ENCODE results near the gene FAM174C.
A peak's percentile ranks its signal among the peaks of the same experiment; 100 is the strongest.

FAM174C gene

DNA sequence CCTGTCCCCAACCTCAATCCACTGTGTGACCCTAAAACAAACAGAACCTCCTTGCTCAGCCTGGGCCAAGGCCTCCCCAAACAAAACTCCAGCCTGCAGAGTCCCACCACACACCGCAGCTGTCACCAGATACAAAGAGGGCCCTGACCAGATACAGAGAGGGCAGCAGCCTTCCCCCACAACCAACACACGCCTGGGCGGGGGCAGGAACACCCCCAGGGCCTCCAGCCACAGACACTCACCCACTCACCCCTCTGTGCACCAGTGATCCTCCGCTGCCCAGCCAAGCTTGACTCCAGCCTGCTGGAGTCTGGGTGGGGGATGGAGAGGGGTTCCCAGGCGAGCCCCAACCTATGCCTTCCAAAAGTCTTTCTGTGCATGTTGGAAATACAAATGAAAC is 12.1 kb upstream of the FAM174C start:
- DNase-seq = no peak

DNA sequence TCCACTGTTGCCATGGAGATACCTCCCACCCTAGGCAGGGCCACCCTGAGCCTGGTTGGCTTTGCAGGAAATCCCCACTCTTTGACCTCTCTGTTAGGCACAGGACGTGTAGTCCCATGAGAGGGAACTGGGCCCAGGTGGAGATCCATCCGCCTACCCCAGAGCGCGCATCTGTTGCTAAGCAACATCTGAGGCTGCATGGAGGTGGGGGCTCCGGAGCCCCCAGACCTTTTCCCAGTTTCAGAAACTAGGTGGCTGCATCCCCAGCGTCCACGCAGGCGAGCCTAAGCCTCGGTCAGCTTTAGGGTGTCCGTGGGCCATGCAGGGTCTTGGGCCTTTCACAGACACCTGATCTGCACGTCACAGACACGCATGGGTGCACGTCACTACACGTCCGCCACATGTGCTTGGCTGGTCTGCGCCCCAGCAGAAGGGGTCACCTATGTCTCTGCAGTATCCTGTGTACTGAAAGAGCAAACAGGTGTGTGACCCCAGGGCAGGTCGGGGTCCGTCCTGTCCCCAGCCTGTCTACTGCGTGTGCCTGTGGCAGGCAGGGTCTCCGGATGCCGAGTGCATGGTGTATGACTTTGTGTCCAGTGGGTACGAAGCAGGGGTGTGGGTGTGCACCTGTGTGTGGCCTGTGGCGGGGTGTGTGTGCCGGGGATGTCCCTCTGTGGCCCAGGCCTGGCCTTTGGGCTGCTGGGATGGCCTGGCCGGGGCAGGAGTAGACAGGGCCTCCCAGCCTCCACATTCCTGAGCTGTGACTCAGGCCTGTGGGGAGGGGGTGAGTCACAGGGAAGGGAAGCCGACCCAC is 10.3 kb upstream of the FAM174C start:
- DNase-seq = no peak

DNA sequence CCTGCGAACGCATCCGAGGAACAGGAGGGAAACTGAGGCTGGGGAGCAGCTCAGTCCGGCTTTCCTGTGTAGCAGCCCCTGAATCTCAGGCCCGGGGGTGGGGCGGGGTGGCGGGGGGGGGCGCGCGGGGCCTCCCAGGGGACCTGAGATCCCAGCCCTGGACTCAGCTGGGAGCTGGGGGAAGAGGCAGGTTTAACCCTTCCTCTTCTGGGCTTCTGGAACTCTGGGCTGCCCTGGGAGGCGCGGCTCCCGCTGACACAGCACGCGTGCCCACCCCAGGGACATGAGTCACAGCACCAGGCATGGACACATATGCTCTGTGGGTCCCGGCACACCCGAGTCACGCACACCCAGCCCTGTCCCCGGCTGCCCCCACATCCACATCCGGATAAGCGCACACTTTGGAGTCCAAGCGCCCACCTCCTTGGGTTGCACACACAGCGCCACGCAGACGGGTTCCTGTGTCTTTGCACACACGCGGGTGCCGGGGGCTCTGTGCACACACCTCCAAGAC is 9.7 kb upstream of the FAM174C start:
- peak; percentile 43 for DNase-seq

DNA sequence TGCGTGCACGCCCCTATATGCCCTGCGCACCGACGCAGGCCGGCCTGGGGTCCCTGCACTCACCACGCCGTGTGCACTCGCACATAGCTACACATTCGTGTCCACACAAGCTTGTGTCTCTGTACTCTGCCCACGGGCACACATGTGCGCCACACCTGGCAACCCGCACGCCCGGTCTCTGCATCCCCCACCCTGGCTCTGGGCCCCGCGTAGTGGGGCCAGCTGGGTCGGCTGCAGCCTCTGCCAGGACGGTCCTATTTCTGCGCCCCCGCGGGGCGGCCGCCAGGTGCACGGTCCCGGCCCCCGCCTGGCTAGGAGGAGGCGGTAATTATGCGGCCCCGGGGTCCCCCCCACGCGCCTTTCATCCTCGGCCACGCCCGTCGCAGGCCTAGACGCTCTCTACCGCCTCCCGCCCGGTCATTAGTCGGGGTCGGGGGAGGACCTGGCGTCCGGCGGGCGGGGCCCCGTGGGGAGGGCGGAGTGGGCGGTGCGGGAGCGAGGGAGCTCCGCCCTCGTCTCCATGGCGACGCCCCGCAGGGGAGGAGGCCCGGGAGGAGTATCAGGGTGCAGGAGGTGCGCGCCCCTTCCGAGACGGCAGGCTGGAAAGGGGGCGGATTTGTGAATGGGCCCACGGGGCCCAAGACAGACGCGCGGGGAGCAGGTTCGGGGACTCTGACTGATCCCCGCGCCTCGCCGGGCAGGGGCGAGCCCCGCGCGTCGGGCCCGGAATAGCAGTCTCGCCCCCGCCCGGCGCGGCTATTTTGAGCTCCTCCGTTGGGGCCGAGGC is 9.0 kb upstream of the FAM174C start:
- DNase-seq = peak; percentile 82

DNA sequence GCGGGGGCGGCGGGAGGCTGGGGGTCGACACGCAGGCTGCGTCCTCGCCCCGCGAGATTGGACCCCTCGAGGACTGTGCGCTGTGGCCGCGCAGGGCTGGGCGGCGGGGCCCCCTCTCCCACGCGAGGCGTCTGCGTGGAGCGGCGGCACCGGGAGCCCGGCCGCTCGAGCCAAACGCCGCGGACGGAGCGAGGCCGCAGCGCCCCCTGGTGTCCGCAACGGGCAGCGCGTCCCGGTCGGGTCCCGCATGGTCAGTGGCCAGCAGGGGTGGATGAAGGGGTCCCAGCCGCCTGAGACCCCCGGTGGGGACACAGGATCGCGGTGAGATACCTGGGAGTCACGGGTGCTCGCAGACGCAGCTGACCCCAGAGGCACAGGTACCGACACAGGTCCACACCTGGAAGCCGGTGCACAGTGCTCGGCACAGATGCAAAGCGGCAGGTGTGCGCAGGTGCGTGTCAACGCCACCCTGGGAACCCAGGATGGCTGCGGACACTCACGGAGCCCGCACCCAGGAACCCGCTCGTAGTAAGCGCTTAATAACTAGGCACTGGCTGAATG is 8.3 kb upstream of the FAM174C start:
- peak; percentile 52 for DNase-seq

DNA sequence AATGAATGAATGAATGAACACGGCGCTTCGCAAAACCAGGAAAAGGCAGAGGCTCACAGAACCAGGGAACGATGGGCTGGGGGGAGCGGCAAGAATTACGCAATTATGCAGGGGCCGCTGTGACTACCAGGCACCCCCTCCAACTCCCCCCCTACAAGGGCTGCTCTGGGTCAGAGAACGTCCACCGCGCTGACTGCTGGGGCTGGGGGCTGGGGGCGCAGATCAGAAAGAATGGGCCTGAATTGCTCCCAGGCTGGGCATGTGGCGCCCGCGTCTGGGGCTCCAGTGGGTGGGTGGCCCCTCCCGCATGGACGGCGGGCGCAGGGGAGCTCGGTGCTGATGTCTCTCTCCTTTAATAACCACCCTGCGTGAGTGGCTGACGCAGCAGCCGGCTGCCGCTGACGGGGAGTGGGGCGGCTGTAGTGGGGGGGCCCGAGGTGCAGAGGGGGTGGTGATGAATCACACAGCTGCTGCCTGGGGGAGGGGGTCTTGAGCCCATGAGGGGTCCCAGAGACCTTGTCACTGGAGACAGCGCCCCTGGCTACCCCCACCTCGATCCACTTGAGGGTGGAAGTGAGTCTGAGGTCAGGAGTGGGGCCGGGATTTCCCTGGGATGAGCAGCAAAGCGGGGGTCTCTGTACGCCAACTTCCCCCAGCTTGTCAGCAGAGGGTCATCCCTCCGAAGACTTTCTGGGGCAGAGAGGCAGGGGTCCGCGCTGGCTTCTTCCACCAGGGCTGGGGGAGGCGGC is 7.7 kb upstream of the FAM174C start:
- DNase-seq = no peak

DNA sequence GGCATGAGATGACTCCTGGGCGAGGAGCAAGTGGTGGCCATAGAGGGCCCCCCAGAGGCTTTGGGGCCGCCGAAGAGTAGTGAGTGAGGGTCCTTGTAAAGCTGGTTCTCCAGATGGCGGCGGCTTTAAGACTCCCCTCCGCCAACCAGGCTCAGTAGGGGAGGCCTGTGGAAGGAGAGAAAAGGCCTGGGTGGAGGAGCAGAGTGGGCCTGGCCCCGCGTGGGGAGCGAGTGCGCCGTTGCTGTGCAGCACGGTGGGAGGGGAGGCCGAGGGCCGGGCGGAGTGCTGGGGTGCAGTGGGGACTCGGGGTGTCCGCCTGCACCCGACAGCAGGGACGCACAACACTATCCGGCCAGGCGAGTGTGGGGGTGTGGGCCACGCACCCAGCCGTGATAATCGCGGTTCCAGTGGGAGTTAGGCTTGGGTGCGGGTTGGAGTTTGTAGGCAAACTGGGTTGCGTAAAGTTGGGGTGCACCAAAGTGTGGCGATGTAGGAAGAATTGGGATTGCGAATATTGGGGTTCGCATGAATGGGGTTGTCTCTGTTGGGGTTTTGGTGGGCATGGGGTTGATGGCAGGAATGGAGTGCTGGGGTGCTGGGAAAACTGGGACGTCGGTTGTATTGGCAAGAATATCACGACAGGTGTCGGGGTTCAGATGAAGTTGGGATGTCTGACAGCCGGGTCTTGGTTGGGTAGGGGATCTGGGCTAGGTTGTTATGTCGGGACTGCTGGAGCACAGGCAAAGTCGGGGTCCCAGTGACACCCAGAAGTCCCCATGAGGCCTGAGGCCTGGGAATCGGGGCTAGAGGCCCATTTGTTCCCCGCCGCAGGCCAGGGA is 6.9 kb upstream of the FAM174C start:
- DNase-seq = no peak

DNA sequence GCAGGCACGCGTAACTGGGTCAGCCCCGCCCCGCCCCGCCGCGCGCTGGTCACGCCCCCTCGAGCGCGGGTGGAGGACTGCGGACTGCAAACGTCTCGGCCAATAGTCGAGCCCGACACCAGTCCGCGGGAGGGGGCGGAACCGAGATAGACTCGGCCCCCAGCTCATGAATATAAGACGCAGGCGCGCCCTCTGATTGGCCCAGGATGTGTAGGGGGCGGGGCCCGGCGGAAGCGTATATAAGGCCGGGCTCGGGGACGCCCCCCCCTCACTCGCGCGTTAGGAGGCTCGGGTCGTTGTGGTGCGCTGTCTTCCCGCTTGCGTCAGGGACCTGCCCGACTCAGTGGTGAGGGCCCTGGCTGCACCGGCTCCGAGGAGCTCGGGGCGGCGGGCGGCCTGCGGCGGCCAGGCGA is 6.3 kb upstream of the FAM174C start, which contains the start of gene CIRBP:
CIRBP (plus strand) TSS at position 268 of the 413 bp plus-strand sequence. CDS start 1,602 bp downstream, outside the sequence.
- DNase-seq = peak; percentile 100

DNA sequence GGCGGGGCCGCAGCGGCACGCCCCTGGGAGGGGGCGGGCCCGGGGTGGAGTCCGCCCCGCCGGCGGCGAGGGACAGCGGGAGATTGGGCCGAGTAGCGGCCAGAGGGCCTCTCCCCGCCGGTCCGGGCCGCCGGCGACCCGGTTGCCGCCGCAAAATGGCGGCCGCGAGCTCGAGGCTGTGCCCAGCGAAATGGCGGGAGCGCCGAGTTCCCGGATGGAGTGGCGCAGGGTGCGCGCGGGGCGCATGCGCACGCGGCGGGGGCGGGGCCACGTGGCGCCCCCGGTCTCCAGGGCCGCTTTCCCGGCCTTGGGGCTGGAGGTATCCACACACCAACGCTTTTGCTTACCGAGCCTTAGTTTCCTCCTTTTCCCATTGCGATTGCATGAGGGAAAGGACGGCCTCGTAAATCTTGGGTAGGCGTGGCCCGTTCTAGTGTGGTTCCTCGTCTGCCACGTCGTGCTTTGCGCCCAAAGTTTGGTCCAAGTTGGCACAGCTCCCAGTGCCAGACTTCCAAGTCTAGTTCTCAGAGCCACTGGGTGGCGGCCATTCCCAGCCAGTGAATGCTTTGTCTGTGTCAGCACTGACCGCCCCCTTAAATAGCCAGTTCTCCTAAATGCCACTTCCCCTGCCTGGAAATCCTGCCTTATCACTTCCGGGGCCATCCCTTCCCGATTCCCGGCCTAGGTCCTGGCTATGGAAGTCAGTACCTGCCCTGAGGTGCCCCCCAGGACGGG is 5.7 kb upstream of the FAM174C start:
- DNase-seq = peak; percentile 86

DNA sequence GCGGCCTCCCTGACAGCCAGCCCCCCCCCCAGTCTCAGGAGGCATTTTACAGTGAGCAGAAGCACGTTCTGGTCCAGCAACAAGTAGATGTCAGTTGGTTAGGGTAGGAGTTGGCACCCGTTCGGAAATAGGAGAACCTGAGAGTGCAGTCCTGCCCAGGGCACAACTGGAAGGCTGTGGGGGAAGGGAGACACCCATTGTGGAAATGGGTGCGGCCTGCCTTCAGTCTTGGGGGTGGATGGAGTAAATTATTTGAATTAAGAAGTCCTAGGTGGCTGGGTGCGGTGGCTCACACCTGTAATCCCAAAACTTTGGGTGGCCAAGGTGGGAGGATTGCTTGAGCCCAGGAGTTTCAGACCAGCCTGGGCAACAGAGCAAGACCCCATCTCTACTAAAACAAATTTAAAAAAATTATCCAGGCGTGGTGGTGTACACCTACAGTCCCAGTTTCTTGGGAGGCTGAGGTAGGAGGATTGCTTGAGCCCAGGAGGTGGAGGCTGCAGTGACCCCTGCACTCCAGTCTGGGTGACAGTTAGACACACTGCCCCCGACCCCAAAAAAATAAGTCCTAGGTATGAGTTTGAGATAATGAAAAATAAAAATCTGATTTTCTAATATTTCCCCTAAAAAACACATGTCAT is 5.0 kb upstream of the FAM174C start:
- no peak for DNase-seq

DNA sequence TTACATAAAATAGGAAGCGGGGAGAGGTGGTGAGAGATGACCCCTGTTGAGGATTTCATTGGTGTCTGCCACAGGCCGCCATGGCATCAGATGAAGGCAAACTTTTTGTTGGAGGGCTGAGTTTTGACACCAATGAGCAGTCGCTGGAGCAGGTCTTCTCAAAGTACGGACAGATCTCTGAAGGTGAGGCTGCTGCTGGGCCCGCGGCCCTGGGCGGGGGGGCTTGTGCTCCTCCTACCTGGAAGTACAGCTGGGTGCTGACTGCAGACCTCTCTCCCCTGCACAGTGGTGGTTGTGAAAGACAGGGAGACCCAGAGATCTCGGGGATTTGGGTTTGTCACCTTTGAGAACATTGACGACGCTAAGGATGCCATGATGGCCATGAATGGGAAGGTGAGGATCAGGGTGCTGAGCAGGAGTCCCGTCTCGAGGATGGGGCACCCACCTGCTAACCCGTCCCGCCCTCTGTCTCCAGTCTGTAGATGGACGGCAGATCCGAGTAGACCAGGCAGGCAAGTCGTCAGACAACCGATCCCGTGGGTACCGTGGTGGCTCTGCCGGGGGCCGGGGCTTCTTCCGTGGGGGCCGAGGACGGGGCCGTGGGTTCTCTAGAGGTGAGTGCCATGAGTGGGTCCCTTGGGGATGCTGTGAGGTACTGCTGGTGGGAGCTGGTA is 4.3 kb upstream of the FAM174C start:
- DNase-seq = no peak

DNA sequence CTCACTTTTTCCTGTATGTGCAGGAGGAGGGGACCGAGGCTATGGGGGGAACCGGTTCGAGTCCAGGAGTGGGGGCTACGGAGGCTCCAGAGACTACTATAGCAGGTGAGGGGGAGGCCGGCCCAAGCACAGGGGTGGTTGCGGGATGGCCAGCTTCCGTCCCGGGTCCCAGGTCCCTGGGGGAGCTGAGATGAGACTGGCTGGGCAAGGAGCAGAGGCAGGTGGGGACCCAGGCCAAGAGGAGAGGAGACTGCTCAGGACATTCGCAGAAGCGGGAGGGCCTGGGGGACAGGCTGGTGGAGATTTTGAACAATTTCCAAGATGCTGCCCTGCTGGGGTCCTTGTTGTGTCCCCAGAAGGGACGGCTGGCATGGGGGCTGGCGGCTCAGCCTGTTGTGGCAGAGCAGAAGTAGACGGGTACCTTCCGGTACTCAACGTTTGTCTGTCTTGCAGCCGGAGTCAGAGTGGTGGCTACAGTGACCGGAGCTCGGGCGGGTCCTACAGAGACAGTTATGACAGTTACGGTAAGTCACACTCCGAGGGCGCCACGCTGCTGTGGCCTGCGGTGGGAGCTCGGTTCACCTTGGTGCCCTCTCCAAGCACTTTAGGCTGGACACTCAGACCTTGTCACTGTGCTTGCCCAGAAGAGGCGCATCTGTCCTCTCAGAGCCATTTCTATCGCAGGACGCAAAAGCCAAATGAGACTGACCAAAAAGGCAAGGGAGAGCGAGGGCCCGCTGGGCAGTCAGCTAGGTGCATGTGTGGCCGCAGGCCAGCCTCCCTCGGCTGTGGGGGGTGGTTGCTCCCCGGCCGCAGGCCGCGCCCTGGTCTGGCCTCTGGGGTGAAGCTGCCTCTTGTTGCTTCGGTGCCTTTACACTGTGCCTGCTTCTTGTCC is 3.6 kb upstream of the FAM174C start:
- DNase-seq = no peak

DNA sequence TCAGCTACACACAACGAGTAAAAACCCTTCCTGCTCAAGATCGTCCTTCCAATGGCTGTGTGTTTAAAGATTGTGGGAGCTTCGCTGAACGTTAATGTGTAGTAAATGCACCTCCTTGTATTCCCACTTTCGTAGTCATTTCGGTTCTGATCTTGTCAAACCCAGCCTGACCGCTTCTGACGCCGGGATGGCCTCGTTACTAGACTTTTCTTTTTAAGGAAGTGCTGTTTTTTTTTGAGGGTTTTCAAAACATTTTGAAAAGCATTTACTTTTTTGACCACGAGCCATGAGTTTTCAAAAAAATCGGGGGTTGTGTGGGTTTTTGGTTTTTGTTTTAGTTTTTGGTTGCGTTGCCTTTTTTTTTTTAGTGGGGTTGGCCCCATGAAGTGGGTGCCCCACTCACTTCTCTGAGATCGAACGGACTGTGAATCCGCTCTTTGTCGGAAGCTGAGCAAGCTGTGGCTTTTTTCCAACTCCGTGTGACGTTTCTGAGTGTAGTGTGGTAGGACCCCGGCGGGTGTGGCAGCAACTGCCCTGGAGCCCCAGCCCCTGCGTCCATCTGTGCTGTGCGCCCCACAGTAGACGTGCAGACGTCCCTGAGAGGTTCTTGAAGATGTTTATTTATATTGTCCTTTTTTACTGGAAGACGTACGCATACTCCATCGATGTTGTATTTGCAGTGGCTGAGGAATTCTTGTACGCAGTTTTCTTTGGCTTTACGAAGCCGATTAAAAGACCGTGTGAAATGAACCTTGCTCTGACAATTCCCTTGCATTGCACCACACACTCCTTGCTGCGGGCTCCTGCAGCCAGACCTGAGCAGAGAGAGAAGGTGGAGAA is 2.7 kb upstream of the FAM174C start:
- no peak for DNase-seq

DNA sequence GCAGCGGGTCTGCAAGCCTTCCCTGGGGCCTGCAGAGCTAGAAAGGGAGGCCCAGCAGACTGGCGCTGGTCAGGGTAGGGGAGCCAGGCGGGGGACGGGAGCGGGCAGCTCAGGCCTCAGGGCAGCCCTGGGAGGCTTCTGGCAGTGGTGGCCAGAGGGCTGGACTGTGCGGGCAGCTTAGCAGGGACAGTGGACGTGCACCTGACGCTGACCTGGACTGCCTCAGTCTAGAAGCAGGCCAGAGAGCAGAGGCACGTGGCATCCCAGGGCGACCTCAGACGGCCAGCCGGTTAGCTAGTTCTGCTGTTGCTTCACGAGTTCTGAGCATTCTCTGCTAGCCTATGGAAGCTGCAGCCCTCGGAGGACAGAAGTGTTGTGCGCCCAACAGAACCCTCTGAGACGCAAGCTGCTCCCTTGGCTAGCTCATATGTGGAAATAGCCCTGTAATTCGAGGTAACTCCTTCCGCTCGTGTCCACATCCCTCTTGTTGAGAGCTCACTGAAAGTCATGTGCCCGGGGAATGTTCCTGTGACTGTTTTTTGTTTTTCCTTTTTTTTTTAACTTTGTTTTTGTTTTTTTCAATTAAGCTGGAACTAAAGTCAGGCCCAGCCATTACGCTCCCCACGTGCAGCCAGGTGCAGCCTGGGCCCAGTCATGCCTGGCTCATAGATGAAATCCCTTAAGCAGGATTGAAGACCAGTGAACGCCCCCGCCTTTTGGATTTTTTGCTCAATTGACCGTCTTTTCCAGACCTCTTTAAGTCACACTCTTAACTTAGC is 1.9 kb upstream of the FAM174C start:
- DNase-seq = no peak

DNA sequence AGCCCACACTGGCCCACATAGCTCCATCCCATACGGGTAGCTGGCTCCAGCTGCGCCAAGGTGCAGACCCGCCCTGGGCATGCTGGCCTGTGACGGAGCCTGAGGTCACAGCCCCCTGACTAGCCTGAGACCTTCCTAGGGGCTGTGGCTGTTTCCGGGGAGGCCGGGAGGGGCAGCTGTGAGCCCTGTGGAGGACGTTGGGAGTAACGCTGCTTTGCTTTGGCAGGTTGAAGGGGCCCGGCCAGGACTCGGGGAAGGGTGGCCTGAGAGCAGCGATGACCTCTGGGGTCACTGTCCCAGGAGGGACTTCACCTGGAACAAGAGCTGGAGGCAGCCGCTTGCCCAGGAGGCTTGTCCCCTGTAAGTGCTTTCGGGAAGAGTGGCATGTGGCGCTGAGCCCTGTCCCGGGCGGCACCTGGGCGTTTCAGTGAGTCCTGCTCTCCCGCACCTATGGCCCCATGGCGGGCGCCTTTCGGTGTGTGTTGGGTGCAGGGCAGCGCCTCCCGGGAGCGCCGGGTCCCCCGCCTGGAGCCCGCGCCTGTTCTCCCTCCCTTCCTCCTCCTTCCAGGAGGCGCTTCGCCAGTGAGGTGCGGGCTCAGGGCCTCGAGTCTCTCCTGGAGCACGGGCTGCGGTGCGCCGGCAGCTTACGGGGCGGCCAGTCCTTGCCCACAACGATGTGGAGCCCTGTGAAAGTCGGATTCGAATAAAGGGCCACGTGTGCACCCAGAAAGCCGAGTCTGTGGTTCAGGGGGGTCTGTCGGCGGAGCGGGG is 1.1 kb upstream of the FAM174C start:
- DNase-seq = no peak

DNA sequence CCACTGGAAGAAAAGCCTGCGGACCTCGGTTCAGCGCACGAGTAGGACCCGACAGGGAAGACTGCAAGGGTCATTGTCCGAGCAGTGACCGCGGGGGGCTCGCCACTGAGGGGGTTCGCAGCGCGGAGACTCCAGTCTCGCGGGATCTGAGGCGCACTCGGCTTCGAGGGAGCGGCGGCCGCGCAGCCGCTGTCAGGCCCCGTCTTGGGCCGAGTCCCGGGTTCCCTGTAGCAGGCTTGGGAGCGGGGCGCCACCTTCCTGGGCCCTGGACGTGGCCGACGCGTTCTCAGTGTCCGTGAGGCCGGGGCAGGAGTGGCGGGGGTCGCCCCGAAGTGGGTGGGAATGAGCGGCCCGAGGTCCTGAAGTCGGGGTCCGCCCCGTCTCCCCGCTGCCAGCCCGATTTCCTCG is 474 bp upstream of the FAM174C start:
- DNase-seq = no peak
